Natural killer cell (primary cell): ENCODE measurements around the gene GLIS1. TPM values are rescaled to one million over a fixed set of nuclear protein-coding genes. Genes with fewer than 3 reads are reported as not detected.
A peak's percentile ranks its signal among the peaks of the same experiment; 100 is the strongest.

Experiments used
- ATAC-seq, 3 donors: fragments of 150-1000 bp in 2 of 3; fragments of 200-7000 bp in 1 of 3; cut with Tn5 transposase; 1 replicate in 1 of 3; 2 replicates in 2 of 3; pipeline ENCODE4 v1.10.0; 2021; ENCODE audit warnings: mild to moderate bottlenecking in 2 of 3, moderate library complexity in 2 of 3
- DNase-seq, 2 donors: peaks; one replicate each; pipeline versions ENCODE4 v3.0.0 to v3.0.0-alpha.2; 2013 to 2021; ENCODE audit warnings: mixed read lengths in 1 of 2
- H3K27ac ChIP-seq: one replicate; pipeline ENCODE4 v1.5.1; 2013; ENCODE audit warnings: mild to moderate bottlenecking, low read length
- H3K27me3 ChIP-seq: one replicate; pipeline ENCODE4 v1.6.1; 2013; ENCODE audit warnings: low read length; ENCODE audit not compliant: control insufficient read depth, insufficient read depth
- H3K36me3 ChIP-seq: one replicate; pipeline ENCODE4 v1.6.1; 2013; ENCODE audit warnings: low read length; ENCODE audit not compliant: control insufficient read depth, insufficient read depth
- H3K4me1 ChIP-seq: one replicate; pipeline ENCODE4 v1.6.1; 2013; ENCODE audit warnings: low read length; ENCODE audit not compliant: control insufficient read depth, insufficient read depth
- H3K4me3 ChIP-seq: one replicate; pipeline ENCODE4 v1.5.1; 2013; ENCODE audit warnings: low read length
- H3K9me3 ChIP-seq: one replicate; pipeline ENCODE4 v1.6.1; 2013; ENCODE audit warnings: low read length; ENCODE audit not compliant: control insufficient read depth, insufficient read depth
- H3K27ac Mint-ChIP-seq, 2 donors: one replicate each; pipeline ENCODE4 v1.8.0; 2022; ENCODE audit warnings: mild to moderate bottlenecking in 2 of 2, mixed read lengths in 2 of 2, moderate library complexity in 1 of 2
- H3K27me3 Mint-ChIP-seq, 2 donors: one replicate each; pipeline ENCODE4 v1.8.0; 2022; ENCODE audit warnings: low read depth in 2 of 2, mixed read lengths in 2 of 2
- H3K36me3 Mint-ChIP-seq: one replicate; pipeline ENCODE4 v1.8.0; 2022; ENCODE audit warnings: mixed read lengths
- H3K4me1 Mint-ChIP-seq, 2 donors: one replicate each; pipeline ENCODE4 v1.8.0; 2022; ENCODE audit warnings: mixed read lengths in 2 of 2
- H3K4me3 Mint-ChIP-seq: one replicate; pipeline ENCODE4 v1.8.0; 2022; ENCODE audit warnings: mild to moderate bottlenecking, moderate library complexity, mixed read lengths
- H3K9me3 Mint-ChIP-seq, 2 donors: one replicate each; pipeline ENCODE4 v1.8.0; 2022; ENCODE audit warnings: mixed read lengths in 2 of 2
- WGBS: methylation state at CpG from one replicate; pipeline ENCODE4 v1.1.7; 2013; ENCODE audit warnings: missing lambda C conversion rate; ENCODE audit not compliant: insufficient coverage; 5-methylcytosine and 5-hydroxymethylcytosine counted together
- intact Hi-C: fragments of 100-400 bp; cut with micrococcal nuclease; formaldehyde crosslinking; loops from one replicate; pipeline ENCODE4 v1.14.2; 2022
- total RNA-seq, 4 donors: library from RNA; stranded (reverse); fragments of 120-200 nt in 1 of 4; gene quantifications; one replicate each; pipeline versions ENCODE4 v1.2.3 to v1.2.4, GENCODE V29; 2013 to 2022
- TF ChIP-seq, protein P1 (sequence below): fragments of 200-600 bp; IDR thresholded peaks from one replicate; pipeline ENCODE4 v1.8.0; 2022; ENCODE audit warnings: antibody characterized with exemption

The GLIS1 gene
- total RNA-seq, 3 donors from 2014 or later (not counting 1 experiment from before 2014, with no cell fraction given), result not detected

DNA sequence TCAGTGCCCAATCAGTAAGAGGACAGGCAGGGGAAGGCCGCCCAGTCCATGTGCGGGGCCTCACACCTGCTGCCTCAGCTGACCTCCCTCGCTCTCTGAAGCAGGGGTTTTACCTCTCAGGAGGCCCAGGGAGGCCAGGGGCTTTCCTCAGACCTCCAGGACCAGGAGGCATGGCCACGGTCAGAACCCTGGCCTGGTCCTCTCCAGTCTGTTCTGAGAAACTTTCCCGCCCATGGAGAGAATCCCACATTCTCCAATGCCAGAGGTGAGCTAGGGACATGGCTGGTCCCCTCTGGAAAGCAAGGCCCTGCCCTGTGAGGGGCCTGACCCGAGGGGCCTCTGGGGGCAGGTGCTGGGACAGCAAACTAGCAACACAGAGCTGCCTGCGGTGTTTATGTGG, 211.6 kb downstream of the GLIS1 start:
- TF ChIP-seq, protein P1, sequence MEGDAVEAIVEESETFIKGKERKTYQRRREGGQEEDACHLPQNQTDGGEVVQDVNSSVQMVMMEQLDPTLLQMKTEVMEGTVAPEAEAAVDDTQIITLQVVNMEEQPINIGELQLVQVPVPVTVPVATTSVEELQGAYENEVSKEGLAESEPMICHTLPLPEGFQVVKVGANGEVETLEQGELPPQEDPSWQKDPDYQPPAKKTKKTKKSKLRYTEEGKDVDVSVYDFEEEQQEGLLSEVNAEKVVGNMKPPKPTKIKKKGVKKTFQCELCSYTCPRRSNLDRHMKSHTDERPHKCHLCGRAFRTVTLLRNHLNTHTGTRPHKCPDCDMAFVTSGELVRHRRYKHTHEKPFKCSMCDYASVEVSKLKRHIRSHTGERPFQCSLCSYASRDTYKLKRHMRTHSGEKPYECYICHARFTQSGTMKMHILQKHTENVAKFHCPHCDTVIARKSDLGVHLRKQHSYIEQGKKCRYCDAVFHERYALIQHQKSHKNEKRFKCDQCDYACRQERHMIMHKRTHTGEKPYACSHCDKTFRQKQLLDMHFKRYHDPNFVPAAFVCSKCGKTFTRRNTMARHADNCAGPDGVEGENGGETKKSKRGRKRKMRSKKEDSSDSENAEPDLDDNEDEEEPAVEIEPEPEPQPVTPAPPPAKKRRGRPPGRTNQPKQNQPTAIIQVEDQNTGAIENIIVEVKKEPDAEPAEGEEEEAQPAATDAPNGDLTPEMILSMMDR, result no peak
- no peaks in the 10 kb centered on the region for H3K9me3 ChIP-seq
- H3K4me3 ChIP-seq, result no peak overlapping the region
- intact Hi-C loops, result no loop called here
- H3K4me3 Mint-ChIP-seq, result no peak overlapping the region
- ATAC-seq (no peak), DNase-seq (no peak)
- H3K27me3 Mint-ChIP-seq, result peaks cover 5 to 18% of the 10 kb centered on the region in 2 donors
- H3K27ac Mint-ChIP-seq, result no peak overlapping the region
- no peaks in the 10 kb centered on the region for H3K9me3 Mint-ChIP-seq
- H3K4me1 ChIP-seq, result no peaks in the 10 kb centered on the region
- whole genome bisulfite sequencing, result 82% methylated on average over 7 of the region's 7 CpGs
- H3K4me1 Mint-ChIP-seq, result peaks cover 0 to 6% of the 10 kb centered on the region in 2 donors
- H3K36me3 ChIP-seq, result no peaks in the 10 kb centered on the region
- no peak overlapping the region for H3K27ac ChIP-seq
- no peaks in the 10 kb centered on the region for H3K27me3 ChIP-seq
- no peaks in the 10 kb centered on the region for H3K36me3 Mint-ChIP-seq

DNA sequence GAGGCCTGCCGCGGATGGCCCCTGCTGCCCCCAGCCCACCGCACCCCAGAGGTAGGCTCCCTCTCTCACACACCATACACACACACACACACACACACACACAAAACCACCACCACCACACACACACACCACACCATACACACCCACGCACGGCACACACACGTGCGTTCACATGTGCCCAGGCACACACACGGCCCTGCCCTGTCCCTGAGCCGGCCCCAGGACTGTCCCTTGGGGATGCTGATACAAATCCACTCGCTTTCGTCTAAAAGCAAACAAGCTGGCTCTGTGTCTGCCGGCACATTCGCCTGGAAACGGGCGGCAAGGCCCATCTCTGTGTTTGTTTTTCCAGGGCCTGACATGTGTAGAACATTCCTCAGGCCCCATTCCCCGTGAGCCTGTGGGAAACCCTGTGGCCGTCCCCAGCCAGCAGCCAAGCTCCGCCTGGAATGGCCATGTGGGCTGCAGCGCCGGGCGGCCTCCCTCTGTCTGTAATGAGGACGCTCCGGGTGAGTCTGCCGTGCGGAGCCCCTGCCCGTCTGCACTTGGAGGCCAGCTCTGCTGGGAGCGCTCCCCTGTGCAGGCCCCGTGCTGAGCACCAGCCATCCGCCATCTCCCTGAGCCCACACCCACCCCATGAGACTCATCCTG, 212.4 kb downstream of the GLIS1 start:
- ATAC-seq (no peak), DNase-seq (no peak)
- H3K4me3 Mint-ChIP-seq, result no peak overlapping the region
- Histone ChIP-seq H3K27me3 (no peaks in the 10 kb centered on the region), H3K4me1 (no peaks in the 10 kb centered on the region), H3K4me3 (no peak overlapping the region), H3K36me3 (no peaks in the 10 kb centered on the region), H3K9me3 (no peaks in the 10 kb centered on the region), H3K27ac (no peak overlapping the region)
- H3K4me1 Mint-ChIP-seq, result peaks cover 0 to 6% of the 10 kb centered on the region in 2 donors
- H3K27ac Mint-ChIP-seq, result no peak overlapping the region
- no peaks in the 10 kb centered on the region for H3K9me3 Mint-ChIP-seq
- WGBS, result 87% methylated on average over 29 of the region's 29 CpGs
- TF ChIP-seq, protein P1, result no peak
- H3K36me3 Mint-ChIP-seq, result no peaks in the 10 kb centered on the region
- intact Hi-C loops, result no loop called here
- peaks cover 5 to 12% of the 10 kb centered on the region in 2 donors for H3K27me3 Mint-ChIP-seq

DNA sequence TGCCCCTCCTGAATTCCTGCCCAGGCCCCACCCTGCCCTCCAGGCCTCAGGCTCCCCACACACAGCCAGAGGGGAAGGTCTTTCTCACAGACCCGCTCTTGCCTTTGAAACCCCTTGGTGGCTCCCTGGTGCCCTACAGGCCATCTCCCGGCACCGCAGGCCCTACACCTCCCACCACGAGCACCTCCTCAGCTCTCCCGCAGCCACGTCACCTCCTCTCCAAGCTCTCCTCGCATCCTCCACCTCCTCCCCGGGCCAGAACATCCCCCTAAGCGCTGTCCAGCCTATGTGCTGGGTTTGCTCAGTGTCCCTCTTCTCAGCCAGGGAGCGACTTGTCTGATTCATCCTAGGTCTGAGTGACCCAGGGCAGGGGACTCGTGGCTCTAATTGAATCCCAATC, 213.4 kb downstream of the GLIS1 start:
- no peaks in the 10 kb centered on the region for H3K27me3 ChIP-seq
- WGBS, result 86% methylated on average over 11 of the region's 11 CpGs

More for the DNA sequence above, 213.4 kb downstream of the GLIS1 start:
- intact Hi-C loops, result no loop called here
- no peaks in the 10 kb centered on the region for H3K4me1 ChIP-seq
- TF ChIP-seq, protein P1, result no peak
- DNase-seq, result no peak
- no peaks in the 10 kb centered on the region for H3K9me3 Mint-ChIP-seq
- no peak overlapping the region for H3K4me3 ChIP-seq
- H3K4me1 Mint-ChIP-seq, result peaks cover 0 to 6% of the 10 kb centered on the region in 2 donors
- H3K36me3 Mint-ChIP-seq, result no peaks in the 10 kb centered on the region
- H3K27ac Mint-ChIP-seq, result peak overlapping the region in 1 of 2 donors; percentile 62
- peaks cover 8% of the 10 kb centered on the region in 2 donors for H3K27me3 Mint-ChIP-seq
- no peak overlapping the region for H3K4me3 Mint-ChIP-seq
- no peak overlapping the region for H3K27ac ChIP-seq
- no peak for ATAC-seq
- no peaks in the 10 kb centered on the region for H3K36me3 ChIP-seq
- no peaks in the 10 kb centered on the region for H3K9me3 ChIP-seq
